ENCODE data around the gene MAFG. TPM values are rescaled to one million over a fixed set of nuclear protein-coding genes. Genes with fewer than 3 reads are reported as not detected.

Gene MAFG
- total and polyA plus RNA-seq, 2 of the 13 experiments (the other 11 are each of a cell fraction or from before 2014, with no cell fraction given): 14.5 to 20.0 TPM

DNA sequence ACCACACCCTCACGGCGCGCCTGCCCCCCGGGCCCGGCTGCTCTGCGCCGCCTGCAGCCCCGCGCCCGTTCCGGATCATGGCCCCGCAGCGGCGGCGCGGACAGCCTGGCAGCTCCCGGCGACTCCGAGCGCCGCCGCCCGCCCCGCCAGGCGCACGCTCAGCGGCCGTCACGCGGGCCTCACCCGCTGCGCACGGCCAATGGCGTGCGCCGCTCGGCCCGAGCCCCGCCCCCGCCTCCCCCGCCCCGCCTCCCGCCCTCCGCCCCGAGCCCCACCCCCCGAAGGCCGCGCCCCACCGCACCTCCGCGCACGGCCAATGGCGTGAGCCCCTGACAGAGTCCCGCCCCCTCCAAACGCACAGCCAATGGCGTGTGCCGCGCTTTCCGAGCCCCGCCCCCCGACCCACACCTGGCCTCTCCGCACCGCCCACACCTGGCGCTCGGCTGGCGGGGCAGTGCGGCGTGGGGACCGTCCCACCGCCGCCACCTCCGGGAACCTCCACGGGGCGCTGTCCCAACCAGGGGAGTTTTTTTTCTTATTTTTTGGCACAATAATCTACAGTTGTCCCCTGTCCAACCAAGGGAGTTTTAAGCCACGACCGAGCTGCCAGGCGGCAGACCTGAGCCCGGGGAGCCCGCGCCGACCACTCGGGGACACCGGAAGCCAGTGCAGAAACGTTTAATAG is 16.1 kb downstream of the MAFG start, which contains the start of gene PCYT2 (continued):
- TF ChIP-seq, protein P1, sequence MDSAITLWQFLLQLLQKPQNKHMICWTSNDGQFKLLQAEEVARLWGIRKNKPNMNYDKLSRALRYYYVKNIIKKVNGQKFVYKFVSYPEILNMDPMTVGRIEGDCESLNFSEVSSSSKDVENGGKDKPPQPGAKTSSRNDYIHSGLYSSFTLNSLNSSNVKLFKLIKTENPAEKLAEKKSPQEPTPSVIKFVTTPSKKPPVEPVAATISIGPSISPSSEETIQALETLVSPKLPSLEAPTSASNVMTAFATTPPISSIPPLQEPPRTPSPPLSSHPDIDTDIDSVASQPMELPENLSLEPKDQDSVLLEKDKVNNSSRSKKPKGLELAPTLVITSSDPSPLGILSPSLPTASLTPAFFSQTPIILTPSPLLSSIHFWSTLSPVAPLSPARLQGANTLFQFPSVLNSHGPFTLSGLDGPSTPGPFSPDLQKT (CRISPR knock-in tag; IDR thresholded peaks at IDR 0.05; ENCODE audit: borderline replicate concordance): no peak
- TF ChIP-seq TBL1XR1 (IDR thresholded peaks at IDR 0.05; ENCODE audit: borderline replicate concordance, low read length, partially characterized antibody) (no peak), ZNF274 (CRISPR knock-in tag; IDR thresholded peaks at IDR 0.05) (0 out of 2 replicates have a peak, but pooled peaks have one; percentile 49), MIER2 (CRISPR knock-in tag; IDR thresholded peaks at IDR 0.05) (no peak), ISX (CRISPR knock-in tag; conservative IDR thresholded peaks at IDR 0.05) (no peak), NFYB (CRISPR knock-in tag; IDR thresholded peaks at IDR 0.05) (peak; percentile 73), THYN1 (CRISPR knock-in tag; IDR thresholded peaks at IDR 0.05; ENCODE audit: borderline replicate concordance, low read depth) (no peak), ZNF660 (CRISPR knock-in tag; IDR thresholded peaks at IDR 0.05; ENCODE audit: borderline replicate concordance, low read depth) (no peak), ZFP82 (CRISPR knock-in tag; IDR thresholded peaks at IDR 0.05; ENCODE audit: borderline replicate concordance) (no peak), ZNF282 (IDR thresholded peaks at IDR 0.05; ENCODE audit: partially characterized antibody) (no peak), ZNF691 (CRISPR knock-in tag; IDR thresholded peaks at IDR 0.05; ENCODE audit: borderline replicate concordance, low read depth) (no peak), AFF4 (CRISPR knock-in tag; IDR thresholded peaks at IDR 0.05) (no peak), TBP (CRISPR knock-in tag; IDR thresholded peaks at IDR 0.05) (no peak), ESRRA (CRISPR knock-in tag; IDR thresholded peaks at IDR 0.05; ENCODE audit: low read depth) (no peak), CC2D1A (CRISPR knock-in tag; IDR thresholded peaks at IDR 0.05) (no peak), ZSCAN12 (CRISPR knock-in tag; IDR thresholded peaks at IDR 0.05) (no peak), MATR3 (CRISPR knock-in tag; IDR thresholded peaks at IDR 0.05) (no peak), TSC22D2 (CRISPR knock-in tag; IDR thresholded peaks at IDR 0.05; ENCODE audit: borderline replicate concordance) (no peak), ZNF567 (CRISPR knock-in tag; IDR thresholded peaks at IDR 0.05; ENCODE audit: borderline replicate concordance) (no peak), ZNF7 (CRISPR knock-in tag; IDR thresholded peaks at IDR 0.05) (no peak), SMARCC2 (IDR thresholded peaks at IDR 0.05) (no peak), TFDP1 (CRISPR knock-in tag; IDR thresholded peaks at IDR 0.05; ENCODE audit: borderline replicate concordance) (no peak), DPF2 (CRISPR knock-in tag; IDR thresholded peaks at IDR 0.05; ENCODE audit: borderline replicate concordance, low read depth) (no peak), ZNF484 (CRISPR knock-in tag; IDR thresholded peaks at IDR 0.05; ENCODE audit: borderline replicate concordance, low read depth) (no peak), MED13 (CRISPR knock-in tag; IDR thresholded peaks at IDR 0.05) (0 out of 2 replicates have a peak, but pooled peaks have one; percentile 40)

Measured in HepG2 (cell line).